ENCODE data around the gene AFF1. TPM values are rescaled to one million over a fixed set of nuclear protein-coding genes. Genes with fewer than 3 reads are reported as not detected.

AFF1 gene
- total RNA-seq, 1 donor from 2014 or later = 122 TPM

- no peak for DNase-seq (ENCODE audit: low spot score)
Measured at GRCh38 chr4:86947501-86948120, 12.8 kb downstream of the AFF1 start.

- no peak for DNase-seq (ENCODE audit: low spot score)
Measured at GRCh38 chr4:86948276-86948675, 13.5 kb downstream of the AFF1 start.

- no peak for DNase-seq (ENCODE audit: low spot score)
Measured at GRCh38 chr4:86950831-86951525, 16.2 kb downstream of the AFF1 start.

GRCh38 chr4:86955888-86956451, 21.2 kb downstream of the AFF1 start:
- no peak for DNase-seq (ENCODE audit: low spot score)

- no peak for DNase-seq (ENCODE audit: low spot score)
Measured at GRCh38 chr4:86957215-86957614, 22.4 kb downstream of the AFF1 start.

- no peak for DNase-seq (ENCODE audit: low spot score)
Measured at GRCh38 chr4:86959588-86960500, 25.0 kb downstream of the AFF1 start.

GRCh38 chr4:86960557-86960961, 25.7 kb downstream of the AFF1 start:
- no peak for DNase-seq (ENCODE audit: low spot score)

- DNase-seq (ENCODE audit: low spot score) = no peak
Measured at GRCh38 chr4:86961116-86961515, 26.3 kb downstream of the AFF1 start.

- no peak for DNase-seq (ENCODE audit: low spot score)
Measured at GRCh38 chr4:86961605-86962295, 26.9 kb downstream of the AFF1 start.

GRCh38 chr4:86963697-86964096, 28.9 kb downstream of the AFF1 start:
- no peak for DNase-seq (ENCODE audit: low spot score)

- DNase-seq (ENCODE audit: low spot score) = no peak
Measured at GRCh38 chr4:86965019-86965976, 30.5 kb downstream of the AFF1 start.

GRCh38 chr4:86967073-86967472, 32.3 kb downstream of the AFF1 start:
- no peak for DNase-seq (ENCODE audit: low spot score)

- no peak for DNase-seq (ENCODE audit: low spot score)
Measured at GRCh38 chr4:86967798-86968197, 33.0 kb downstream of the AFF1 start.

GRCh38 chr4:86968547-86968946, 33.7 kb downstream of the AFF1 start:
- DNase-seq (ENCODE audit: low spot score) = no peak

GRCh38 chr4:86970447-86971354, 35.9 kb downstream of the AFF1 start:
- no peak for DNase-seq (ENCODE audit: low spot score)

- no peak for DNase-seq (ENCODE audit: low spot score)
Measured at GRCh38 chr4:86971355-86971683, 36.5 kb downstream of the AFF1 start.

- DNase-seq (ENCODE audit: low spot score) = no peak
Measured at GRCh38 chr4:86972997-86973396, 38.2 kb downstream of the AFF1 start.

- no peak for DNase-seq (ENCODE audit: low spot score)
Measured at GRCh38 chr4:86973668-86974067, 38.9 kb downstream of the AFF1 start.

- no peak for DNase-seq (ENCODE audit: low spot score)
Measured at GRCh38 chr4:86974551-86974994, 39.8 kb downstream of the AFF1 start.

All from mesenteric fat pad (tissue), 1 donor.